Measurements from ENCODE around the gene TMEM212. TPM values are rescaled to one million over a fixed set of nuclear protein-coding genes. Genes with fewer than 3 reads are reported as not detected.
"Not testable (repeated sequence)": the region's sequence is repeated elsewhere in the genome, so short reads cannot be mapped to it uniquely, and the experiment has no call there.

Gene TMEM212
- total RNA-seq, 1 donor from 2014 or later, result not detected

DNA sequence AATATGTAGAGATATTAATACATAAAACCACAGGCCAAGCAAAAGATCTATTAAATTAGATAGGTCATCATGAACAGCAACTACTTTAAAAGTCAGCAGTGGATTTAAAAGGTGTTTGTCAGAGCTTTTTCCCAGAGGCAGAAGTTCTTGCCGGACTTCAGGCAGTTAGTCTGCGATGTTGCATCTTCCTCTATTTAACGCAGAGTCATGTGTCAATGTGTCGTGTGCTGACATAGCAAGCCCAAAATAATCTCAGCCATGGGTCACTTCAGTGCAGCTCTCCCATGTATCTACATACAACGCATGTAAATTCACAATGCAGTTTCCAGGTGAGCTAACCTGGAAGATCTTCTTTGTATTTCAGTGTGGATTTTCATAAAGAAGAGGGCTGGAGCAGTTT, 8.0 kb upstream of the TMEM212 start:
- ATAC-seq, result no peak

DNA sequence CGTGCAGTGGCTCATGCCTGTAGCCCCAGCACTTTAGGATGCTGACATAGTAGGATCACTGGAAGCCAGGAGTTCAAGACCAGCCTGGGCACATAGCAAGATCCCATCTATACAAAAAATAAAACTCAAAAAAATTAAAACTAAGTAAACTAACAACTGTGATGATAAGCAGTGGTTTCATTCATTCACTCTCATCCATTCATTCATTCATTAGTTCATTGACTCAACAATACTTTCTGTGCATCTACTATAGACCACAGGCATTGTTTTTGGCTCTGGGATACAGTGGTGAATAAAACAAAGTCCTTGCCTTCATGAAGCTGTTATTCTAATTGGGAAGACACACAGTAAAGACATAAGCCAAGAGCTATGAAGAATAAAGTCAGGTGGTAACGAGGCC, 7.5 kb upstream of the TMEM212 start:
- no peak for ATAC-seq

- no peak for ATAC-seq
Observed at GRCh38 chr3:171836855-171837254, 6.3 kb upstream of the TMEM212 start.

GRCh38 chr3:171837698-171838097, 5.5 kb upstream of the TMEM212 start:
- ATAC-seq, result no peak

DNA sequence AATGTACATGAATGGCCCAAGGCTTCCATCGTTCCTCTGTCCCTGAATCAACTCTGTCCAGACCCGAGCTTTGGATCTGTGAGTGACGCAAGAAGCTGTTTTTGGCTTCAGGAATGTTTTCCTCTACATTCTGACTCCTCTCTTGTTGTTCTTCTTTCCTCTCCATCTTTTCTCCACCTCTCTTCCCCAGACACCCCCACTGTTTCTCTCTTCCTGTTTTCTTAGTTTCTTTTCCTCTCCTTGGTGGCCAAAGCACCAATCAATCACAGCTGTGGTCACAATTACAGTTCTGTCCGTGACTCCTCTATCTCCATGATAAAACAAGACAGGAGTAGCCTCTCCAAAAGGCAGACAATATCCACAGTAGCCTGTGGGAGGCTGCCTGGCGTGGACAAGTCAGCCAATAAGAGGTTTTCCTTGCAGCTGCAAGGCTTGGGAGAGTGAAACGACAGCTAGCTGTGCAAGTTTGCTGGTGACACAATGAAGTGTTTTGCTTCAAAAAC, 4.9 kb upstream of the TMEM212 start:
- ATAC-seq, result no peak

GRCh38 chr3:171839270-171839669, 3.9 kb upstream of the TMEM212 start:
- no peak for ATAC-seq

GRCh38 chr3:171840445-171840810, 2.7 kb upstream of the TMEM212 start:
- no peak for ATAC-seq

DNA sequence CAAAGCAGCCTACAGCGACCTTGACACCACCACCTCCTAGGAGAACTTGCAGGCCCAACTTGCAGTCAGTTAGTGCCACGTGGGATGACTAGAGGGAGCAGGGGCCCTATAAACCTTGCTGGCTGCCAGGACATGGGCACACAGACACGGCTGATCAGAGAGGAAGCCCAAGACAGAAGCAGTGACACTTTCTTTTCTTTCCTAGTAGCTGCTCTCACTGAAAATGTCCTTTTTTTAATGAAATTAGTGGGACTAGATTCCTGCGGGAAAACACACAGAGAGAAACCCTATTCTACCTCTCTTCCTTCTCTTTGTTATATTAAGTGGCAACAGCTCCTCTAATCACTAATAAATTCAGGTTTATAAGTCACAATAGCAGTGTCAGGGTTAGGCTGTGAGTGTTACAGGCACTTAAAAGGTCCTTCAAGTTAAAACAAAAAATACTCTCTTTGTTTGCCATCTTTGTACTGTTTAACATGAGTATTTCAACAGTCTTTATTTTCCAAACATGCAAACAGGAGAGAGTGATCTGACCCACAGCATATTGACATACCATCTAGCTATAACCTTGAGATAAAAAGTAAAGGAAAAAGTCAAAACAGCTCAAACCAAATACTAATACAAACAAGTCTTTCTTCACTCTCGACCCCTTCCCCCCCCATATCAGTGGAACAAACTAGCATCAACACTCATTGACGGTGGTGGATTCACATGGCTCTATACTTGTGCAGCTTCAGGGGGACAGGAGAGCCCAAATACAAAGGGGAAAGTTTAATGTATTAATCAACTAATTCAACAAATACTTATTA, 2.1 kb upstream of the TMEM212 start:
- no peak for ATAC-seq

- ATAC-seq, result no peak
Observed at GRCh38 chr3:171841620-171842000, 1.5 kb upstream of the TMEM212 start.

- no peak for ATAC-seq
Observed at GRCh38 chr3:171844873-171845272, 1.7 kb downstream of the TMEM212 start.

DNA sequence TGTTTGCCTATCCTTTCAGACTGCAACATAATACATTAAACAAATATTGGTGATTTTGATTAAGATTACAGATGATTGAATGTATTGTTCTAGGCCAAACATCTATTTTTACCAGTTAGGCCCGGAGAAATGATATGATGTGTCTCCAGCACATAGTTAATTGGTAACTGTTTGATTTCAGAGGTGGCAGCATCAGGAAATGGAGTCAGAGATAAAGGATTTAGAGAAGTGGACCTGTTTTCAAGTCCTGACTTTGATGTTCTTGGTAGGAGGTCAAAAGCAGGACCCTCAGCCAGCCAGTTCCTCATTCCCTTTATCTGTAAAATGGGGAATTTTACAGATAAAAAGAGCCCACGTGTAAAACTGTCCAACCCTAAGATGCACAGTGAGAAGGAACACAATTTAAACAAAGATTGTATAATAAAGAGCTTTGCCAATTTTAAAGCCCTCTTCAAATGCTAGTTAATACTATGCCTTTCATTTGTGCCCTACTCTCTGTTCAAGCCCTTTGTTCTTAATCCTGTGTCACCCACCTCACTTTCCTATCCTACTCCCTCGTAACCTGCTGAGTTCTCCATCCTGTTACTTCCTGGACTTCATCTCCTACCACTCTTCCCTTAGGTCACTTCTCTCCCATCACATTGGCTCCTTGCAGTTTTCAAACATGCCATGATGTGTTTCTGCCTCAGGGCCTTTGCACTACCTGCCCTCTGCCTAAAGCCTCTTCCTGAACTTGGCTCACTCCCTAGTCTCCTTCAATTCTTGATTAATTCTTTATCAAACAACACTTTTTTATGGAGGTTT, 2.5 kb downstream of the TMEM212 start:
- no peak for ATAC-seq

DNA sequence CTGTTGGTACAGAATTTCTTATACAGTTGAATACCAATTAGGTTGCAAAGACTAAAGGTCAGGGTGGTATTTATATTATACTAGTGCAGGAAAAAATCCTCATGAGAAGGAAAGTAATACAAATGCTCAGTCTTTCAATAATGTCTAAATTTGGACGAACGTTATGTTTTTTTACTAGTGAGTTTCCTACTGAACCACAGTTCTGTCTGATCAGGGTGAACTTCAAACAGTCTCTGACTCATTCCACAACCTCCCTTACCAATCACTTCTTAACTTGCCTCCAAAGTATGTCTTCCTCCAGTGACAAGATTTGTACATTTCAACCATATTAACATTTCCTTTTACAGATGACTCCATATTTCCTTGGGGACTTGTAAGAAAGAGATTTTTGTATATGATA, 3.4 kb downstream of the TMEM212 start:
- ATAC-seq, result no peak

- ATAC-seq, result no peak
Observed at GRCh38 chr3:171847133-171847532, 4.0 kb downstream of the TMEM212 start.

DNA sequence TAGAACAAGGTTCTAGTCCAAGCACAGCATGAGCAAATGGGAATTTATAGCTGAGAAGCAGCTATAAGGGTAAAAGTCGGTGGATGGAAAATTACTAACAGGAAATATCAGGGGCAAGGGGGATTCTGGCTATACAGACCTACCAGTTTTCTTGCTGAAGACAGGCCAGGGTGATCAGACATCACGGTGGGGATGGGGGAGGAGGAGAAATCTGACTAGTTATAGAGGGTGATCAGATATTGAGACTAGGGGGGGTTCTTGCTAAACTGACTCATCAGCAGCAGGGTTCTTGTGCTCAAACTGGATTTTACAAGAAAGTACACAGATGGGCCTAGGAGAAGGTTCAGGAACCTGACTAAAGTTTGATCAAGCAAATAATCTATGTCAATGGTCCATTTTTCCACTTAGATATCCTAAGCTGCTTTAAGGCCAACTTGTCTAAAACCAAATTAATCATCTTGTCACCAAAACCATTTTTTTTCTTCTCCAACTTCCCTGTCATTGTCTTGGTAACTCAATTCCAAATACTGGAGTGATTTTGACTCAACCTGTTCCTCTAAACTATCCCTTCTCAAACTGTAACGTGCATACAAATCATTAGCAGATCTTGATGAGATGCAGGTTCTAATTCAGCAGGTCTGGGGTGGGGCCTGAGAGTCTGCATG, 4.6 kb downstream of the TMEM212 start:
- ATAC-seq, result no peak

GRCh38 chr3:171849617-171850319, 6.6 kb downstream of the TMEM212 start:
- ATAC-seq, result no peak

- no peak for ATAC-seq
Observed at GRCh38 chr3:171850320-171850959, 7.3 kb downstream of the TMEM212 start.

- ATAC-seq, result no peak
Observed at GRCh38 chr3:171850960-171851659, 8.0 kb downstream of the TMEM212 start.

DNA sequence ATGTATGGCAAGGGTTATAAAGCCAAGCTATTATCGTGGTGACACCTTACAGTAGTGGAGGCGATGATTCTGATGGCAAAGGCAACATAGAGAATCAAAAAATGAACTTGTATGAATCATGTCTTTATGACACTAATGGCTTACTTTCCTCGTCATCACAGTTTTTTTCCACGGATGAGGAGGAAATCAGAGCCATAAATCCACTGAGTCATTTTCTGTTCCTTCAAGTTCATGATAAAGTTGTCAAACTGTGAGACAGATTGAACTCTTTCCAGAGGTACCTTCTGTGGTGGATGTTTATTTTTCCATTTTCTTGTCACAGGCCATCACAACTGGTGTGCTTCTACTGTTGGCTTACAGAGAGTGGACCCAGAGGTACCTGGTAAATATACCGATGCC, 8.5 kb downstream of the TMEM212 start:
- peak; percentile 42 for ATAC-seq

GRCh38 chr3:171854649-171855305, 11.6 kb downstream of the TMEM212 start:
- no peak for ATAC-seq

- ATAC-seq, result not testable (repeated sequence)
Observed at GRCh38 chr3:171858770-171859169, 15.6 kb downstream of the TMEM212 start.

All from esophagus mucosa (tissue), 1 donor.